ENCODE data around the gene IMMP2L.

The IMMP2L gene

GRCh38 chr7:111138193-111138569 is 424.1 kb downstream of the IMMP2L start:
- Histone ChIP-seq H3K36me3 (ENCODE audit: control insufficient read depth, insufficient read depth, low read length) (no peaks in the 10 kb centered on the region), H3K4me3 (replicated peaks; ENCODE audit: low read depth, low read length) (no peak overlapping the region), H3K27me3 (replicated peaks; ENCODE audit: control insufficient read depth, insufficient read depth, low read length) (no peaks in the 10 kb centered on the region)
- DNase-seq (ENCODE audit: extremely low read depth, insufficient read length) = peak; percentile 73
- TF ChIP-seq, protein P1, sequence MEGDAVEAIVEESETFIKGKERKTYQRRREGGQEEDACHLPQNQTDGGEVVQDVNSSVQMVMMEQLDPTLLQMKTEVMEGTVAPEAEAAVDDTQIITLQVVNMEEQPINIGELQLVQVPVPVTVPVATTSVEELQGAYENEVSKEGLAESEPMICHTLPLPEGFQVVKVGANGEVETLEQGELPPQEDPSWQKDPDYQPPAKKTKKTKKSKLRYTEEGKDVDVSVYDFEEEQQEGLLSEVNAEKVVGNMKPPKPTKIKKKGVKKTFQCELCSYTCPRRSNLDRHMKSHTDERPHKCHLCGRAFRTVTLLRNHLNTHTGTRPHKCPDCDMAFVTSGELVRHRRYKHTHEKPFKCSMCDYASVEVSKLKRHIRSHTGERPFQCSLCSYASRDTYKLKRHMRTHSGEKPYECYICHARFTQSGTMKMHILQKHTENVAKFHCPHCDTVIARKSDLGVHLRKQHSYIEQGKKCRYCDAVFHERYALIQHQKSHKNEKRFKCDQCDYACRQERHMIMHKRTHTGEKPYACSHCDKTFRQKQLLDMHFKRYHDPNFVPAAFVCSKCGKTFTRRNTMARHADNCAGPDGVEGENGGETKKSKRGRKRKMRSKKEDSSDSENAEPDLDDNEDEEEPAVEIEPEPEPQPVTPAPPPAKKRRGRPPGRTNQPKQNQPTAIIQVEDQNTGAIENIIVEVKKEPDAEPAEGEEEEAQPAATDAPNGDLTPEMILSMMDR (IDR thresholded peaks at IDR 0.05; ENCODE audit: insufficient read depth, low read length, poor library complexity, severe bottlenecking) = no peak

GRCh38 chr7:111137296-111138192 is 424.7 kb downstream of the IMMP2L start:
- H3K27me3 ChIP-seq (replicated peaks; ENCODE audit: control insufficient read depth, insufficient read depth, low read length) = no peaks in the 10 kb centered on the region
- peak; percentile 9 for DNase-seq (ENCODE audit: extremely low read depth, insufficient read length)
- peak overlapping the region; percentile 18 for H3K4me3 ChIP-seq (replicated peaks; ENCODE audit: low read depth, low read length)
- TF ChIP-seq, protein P1 (IDR thresholded peaks at IDR 0.05; ENCODE audit: insufficient read depth, low read length, poor library complexity, severe bottlenecking) = no peak
- H3K36me3 ChIP-seq (ENCODE audit: control insufficient read depth, insufficient read depth, low read length) = no peaks in the 10 kb centered on the region

DNA sequence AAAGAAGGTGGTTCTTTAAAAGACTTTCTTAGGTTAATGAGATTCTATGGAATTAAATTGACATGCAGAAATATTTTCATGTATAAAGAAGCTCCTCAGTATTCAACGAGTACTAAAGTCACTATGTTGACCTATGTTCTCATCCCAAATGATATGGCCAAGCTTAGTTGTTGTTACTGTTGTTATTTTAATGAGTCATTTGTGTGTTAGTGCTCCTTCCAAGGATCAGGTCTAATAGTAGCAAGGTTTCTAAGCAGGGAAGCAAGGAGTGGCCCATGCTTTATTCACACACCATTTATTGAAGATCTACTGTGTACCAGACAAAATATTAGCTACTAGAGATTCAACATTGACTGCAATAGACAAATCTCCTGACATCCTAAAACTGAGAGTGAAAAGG is 429.5 kb downstream of the IMMP2L start:
- TF ChIP-seq, protein P1 (IDR thresholded peaks at IDR 0.05; ENCODE audit: insufficient read depth, low read length, poor library complexity, severe bottlenecking) = no peak
- Histone ChIP-seq H3K4me3 (replicated peaks; ENCODE audit: low read depth, low read length) (no peak overlapping the region), H3K27me3 (replicated peaks; ENCODE audit: control insufficient read depth, insufficient read depth, low read length) (no peaks in the 10 kb centered on the region), H3K36me3 (ENCODE audit: control insufficient read depth, insufficient read depth, low read length) (no peaks in the 10 kb centered on the region)
- no peak for DNase-seq (ENCODE audit: extremely low read depth, insufficient read length)

DNA sequence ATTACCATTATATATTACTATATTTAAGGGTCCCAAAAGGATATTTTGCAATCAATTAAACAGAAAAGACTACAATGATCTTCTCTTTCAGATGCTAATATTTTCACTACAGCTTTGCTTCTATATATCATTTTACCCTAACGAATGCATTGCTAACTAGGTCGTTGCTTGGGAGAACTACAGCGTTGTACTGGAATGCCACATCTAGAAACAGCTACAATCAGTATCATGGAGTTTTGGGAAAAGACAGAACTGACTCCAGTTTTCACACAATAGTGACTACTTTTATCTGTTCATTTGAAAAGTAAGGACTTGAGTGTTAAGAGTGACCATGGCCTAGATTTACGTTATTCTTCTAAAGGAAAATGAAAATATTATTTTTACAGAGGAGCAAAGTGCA is 432.9 kb downstream of the IMMP2L start:
- H3K4me3 ChIP-seq (replicated peaks; ENCODE audit: low read depth, low read length) = no peak overlapping the region
- TF ChIP-seq, protein P1 (IDR thresholded peaks at IDR 0.05; ENCODE audit: insufficient read depth, low read length, poor library complexity, severe bottlenecking) = no peak
- H3K27me3 ChIP-seq (replicated peaks; ENCODE audit: control insufficient read depth, insufficient read depth, low read length) = no peaks in the 10 kb centered on the region
- H3K36me3 ChIP-seq (ENCODE audit: control insufficient read depth, insufficient read depth, low read length) = no peaks in the 10 kb centered on the region
- DNase-seq (ENCODE audit: extremely low read depth, insufficient read length) = no peak

- Histone ChIP-seq H3K27me3 (replicated peaks; ENCODE audit: control insufficient read depth, insufficient read depth, low read length) (no peaks in the 10 kb centered on the region), H3K36me3 (ENCODE audit: control insufficient read depth, insufficient read depth, low read length) (no peaks in the 10 kb centered on the region), H3K4me3 (replicated peaks; ENCODE audit: low read depth, low read length) (no peak overlapping the region)
- TF ChIP-seq, protein P1 (IDR thresholded peaks at IDR 0.05; ENCODE audit: insufficient read depth, low read length, poor library complexity, severe bottlenecking) = no peak
- no peak for DNase-seq (ENCODE audit: extremely low read depth, insufficient read length)
These were observed 435.3 kb downstream of the IMMP2L start for GRCh38 chr7:111126987-111127386.

Data from GM06990 (cell line).